Measurements from ENCODE around the gene EYS.

EYS gene

GRCh38 chr6:64507661-64508060, 1199.4 kb downstream of the EYS start:
- TF ChIP-seq REST (IDR thresholded peaks at IDR 0.05; ENCODE audit: insufficient read depth in 1 of 2, low read depth in 2 of 2, low read length in 2 of 2), result no peak
- no peak for TF ChIP-seq POLR2AphosphoS5 (IDR thresholded peaks at IDR 0.05; ENCODE audit: low read depth, low read length)
- no peak for TF ChIP-seq FOXP2 (optimal IDR thresholded peaks at IDR 0.05; ENCODE audit: borderline replicate concordance, extremely low read depth, extremely low read length, insufficient read depth)

- TF ChIP-seq TAF1 (IDR thresholded peaks at IDR 0.05; ENCODE audit: borderline replicate concordance, insufficient read depth, low read length), result no peak
- no peak for TF ChIP-seq REST (IDR thresholded peaks at IDR 0.05; ENCODE audit: insufficient read depth in 1 of 2, low read depth in 2 of 2, low read length in 2 of 2)
- TF ChIP-seq FOXP2 (optimal IDR thresholded peaks at IDR 0.05; ENCODE audit: borderline replicate concordance, extremely low read depth, extremely low read length, insufficient read depth), result no peak
- no peak for TF ChIP-seq POLR2AphosphoS5 (IDR thresholded peaks at IDR 0.05; ENCODE audit: low read depth, low read length)
- no peak for TF ChIP-seq SIN3A (IDR thresholded peaks at IDR 0.05; ENCODE audit: borderline replicate concordance, insufficient read depth, low read length)
Measured at GRCh38 chr6:64505312-64505711, 1201.7 kb downstream of the EYS start.

- TF ChIP-seq TAF1 (IDR thresholded peaks at IDR 0.05; ENCODE audit: borderline replicate concordance, insufficient read depth, low read length) (no peak), SIN3A (IDR thresholded peaks at IDR 0.05; ENCODE audit: borderline replicate concordance, insufficient read depth, low read length) (no peak), REST (IDR thresholded peaks at IDR 0.05; ENCODE audit: insufficient read depth in 1 of 2, low read depth in 2 of 2, low read length in 2 of 2) (no peak), POLR2AphosphoS5 (IDR thresholded peaks at IDR 0.05; ENCODE audit: low read depth, low read length) (no peak), FOXP2 (optimal IDR thresholded peaks at IDR 0.05; ENCODE audit: borderline replicate concordance, extremely low read depth, extremely low read length, insufficient read depth) (no peak)
Measured at GRCh38 chr6:64504503-64504902, 1202.5 kb downstream of the EYS start.

- TF ChIP-seq SIN3A (IDR thresholded peaks at IDR 0.05; ENCODE audit: borderline replicate concordance, insufficient read depth, low read length) (no peak), POLR2AphosphoS5 (IDR thresholded peaks at IDR 0.05; ENCODE audit: low read depth, low read length) (no peak), FOXP2 (optimal IDR thresholded peaks at IDR 0.05; ENCODE audit: borderline replicate concordance, extremely low read depth, extremely low read length, insufficient read depth) (no peak), TAF1 (IDR thresholded peaks at IDR 0.05; ENCODE audit: borderline replicate concordance, insufficient read depth, low read length) (no peak), REST (IDR thresholded peaks at IDR 0.05; ENCODE audit: insufficient read depth in 1 of 2, low read depth in 2 of 2, low read length in 2 of 2) (no peak)
Measured at GRCh38 chr6:64502801-64503200, 1204.2 kb downstream of the EYS start.

GRCh38 chr6:64497634-64498033, 1209.4 kb downstream of the EYS start:
- TF ChIP-seq TAF1 (IDR thresholded peaks at IDR 0.05; ENCODE audit: borderline replicate concordance, insufficient read depth, low read length) (no peak), FOXP2 (optimal IDR thresholded peaks at IDR 0.05; ENCODE audit: borderline replicate concordance, extremely low read depth, extremely low read length, insufficient read depth) (no peak), SIN3A (IDR thresholded peaks at IDR 0.05; ENCODE audit: borderline replicate concordance, insufficient read depth, low read length) (no peak), REST (IDR thresholded peaks at IDR 0.05; ENCODE audit: insufficient read depth in 1 of 2, low read depth in 2 of 2, low read length in 2 of 2) (no peak), POLR2AphosphoS5 (IDR thresholded peaks at IDR 0.05; ENCODE audit: low read depth, low read length) (no peak)
